CD4-positive, alpha-beta T cell (primary cell): ENCODE measurements around the gene LEFTY1. TPM values are rescaled to one million over a fixed set of nuclear protein-coding genes. Genes with fewer than 3 reads are reported as not detected.
"Not testable (repeated sequence)": the region's sequence is repeated elsewhere in the genome, so short reads cannot be mapped to it uniquely, and the experiment has no call there.

ENCODE experiments used
- ATAC-seq: fragments of 200-7000 bp; cut with Tn5 transposase; one replicate; pipeline ENCODE4 v1.10.0; 2022; ENCODE audit warnings: mild to moderate bottlenecking; ENCODE audit not compliant: poor library complexity
- CTCF ChIA-PET: fragments of 350-600 bp; sonication (Branson Sonifier 250); formaldehyde crosslinking; loops from one replicate; lab custom pipeline; 2021; ENCODE audit warnings: antibody characterized with exemption, inconsistent platforms; lab: Charles Lee
- POLR2A ChIA-PET: fragments of 350-600 bp; sonication (Branson Sonifier 250); formaldehyde crosslinking; loops from one replicate; lab custom pipeline; 2021; ENCODE audit warnings: antibody characterized with exemption, inconsistent platforms; lab: Charles Lee
- DNase-seq, 14 experiments: peaks; one replicate each; pipeline ENCODE4 v3.0.0-alpha.2; 2013 to 2020; ENCODE audit warnings: mixed read lengths in 2 of 14
- H3K27ac ChIP-seq, 2 donors: one replicate each; pipeline versions ENCODE4 v1.5.1 to v1.7.0; 2013; ENCODE audit warnings: low read length in 2 of 2, low read depth in 1 of 2, mild to moderate bottlenecking in 1 of 2
- H3K27me3 ChIP-seq, 2 experiments: 1 replicate in 1 of 2; 2 replicates in 1 of 2; pipeline versions ENCODE4 v1.6.1 to v1.7.0; 2013; ENCODE audit warnings: low read length in 2 of 2, control low read depth in 1 of 2, mild to moderate bottlenecking in 1 of 2, moderate library complexity in 1 of 2; ENCODE audit not compliant: insufficient read depth in 2 of 2, control insufficient read depth in 1 of 2
- H3K36me3 ChIP-seq: one replicate; pipeline ENCODE4 v1.6.1; 2013; ENCODE audit warnings: low read length, control low read depth; ENCODE audit not compliant: insufficient read depth
- H3K4me1 ChIP-seq: one replicate; pipeline ENCODE4 v1.6.1; 2013; ENCODE audit warnings: low read length, control low read depth; ENCODE audit not compliant: insufficient read depth
- H3K4me3 ChIP-seq: one replicate; pipeline ENCODE4 v1.5.1; 2013; ENCODE audit warnings: mild to moderate bottlenecking, low read length, moderate library complexity
- H3K9me3 ChIP-seq, 2 experiments: 1 replicate in 1 of 2; 2 replicates in 1 of 2; pipeline versions ENCODE4 v1.6.1 to v1.7.0; 2013; ENCODE audit warnings: low read length in 2 of 2, mild to moderate bottlenecking in 2 of 2, control low read depth in 1 of 2, moderate library complexity in 1 of 2; ENCODE audit not compliant: control insufficient read depth in 1 of 2, insufficient read depth in 1 of 2
- H3K27ac Mint-ChIP-seq: one replicate; pipeline ENCODE4 v1.8.0; 2020; ENCODE audit warnings: mixed read lengths
- H3K27me3 Mint-ChIP-seq: one replicate; pipeline ENCODE4 v1.8.0; 2021; ENCODE audit warnings: mixed read lengths
- H3K36me3 Mint-ChIP-seq: one replicate; pipeline ENCODE4 v1.8.0; 2021; ENCODE audit warnings: low read depth, mixed read lengths
- H3K4me1 Mint-ChIP-seq: one replicate; pipeline ENCODE4 v1.8.0; 2021; ENCODE audit warnings: low read depth, mixed read lengths
- H3K4me3 Mint-ChIP-seq: one replicate; pipeline ENCODE4 v1.8.0; 2020; ENCODE audit warnings: mild to moderate bottlenecking, mixed read lengths
- H3K9me3 Mint-ChIP-seq: one replicate; pipeline ENCODE4 v1.8.0; 2020; ENCODE audit warnings: mixed read lengths
- intact Hi-C, 2 experiments: fragments of 100-400 bp; cut with DNase I in 1 of 2; cut with micrococcal nuclease in 1 of 2; formaldehyde crosslinking; loops; one replicate each; pipeline versions ENCODE4 v1.15.1 to v1.9.0; 2023 to 2025; cut with DNase I, micrococcal nuclease
- microRNA-seq: library from miRNA; unstranded; fragments of <30 nt; microRNA quantifications from one replicate; pipeline ENCODE4 v1.2.0, GENCODE V29; 2021; ENCODE audit warnings: borderline microRNAs expressed, borderline replicate concordance
- total RNA-seq, 174 experiments: library from RNA in 2 of 174; stranded (reverse) in 2 of 174; gene quantifications; one replicate each; pipeline ENCODE4 v1.2.3 and lab custom pipeline; 2021 to 2026
- TF ChIP-seq, protein P1 (sequence below): fragments of 200-600 bp; IDR thresholded peaks from one replicate; pipeline ENCODE4 v1.8.0; 2022; ENCODE audit warnings: antibody characterized with exemption, mild to moderate bottlenecking

The LEFTY1 gene
- total RNA-seq, 2 experiments from 2014 or later = not detected

DNA sequence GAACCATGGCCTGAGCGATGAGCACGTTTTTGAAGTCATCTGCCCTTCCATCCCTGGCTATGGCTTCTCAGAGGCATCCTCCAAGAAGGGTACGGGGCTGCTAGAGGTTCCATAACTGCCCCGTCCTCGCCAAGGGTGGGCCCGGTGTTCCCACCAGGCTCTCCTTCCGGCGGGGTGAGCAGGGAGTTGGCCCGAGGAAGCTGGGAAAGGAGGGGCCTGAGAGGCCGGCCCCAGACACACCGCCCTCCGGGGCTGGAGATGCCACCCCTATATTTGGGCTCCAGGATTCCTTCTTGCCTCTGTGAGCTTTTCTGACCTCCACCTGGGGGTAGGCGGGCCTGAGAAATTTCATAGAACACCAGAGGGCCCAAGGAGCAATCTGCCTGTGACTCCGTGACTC, 50.2 kb downstream of the LEFTY1 start:
- no peaks in the 10 kb centered on the region for H3K36me3 Mint-ChIP-seq
- ChIA-PET CTCF (no interaction called here), POLR2A (interaction anchor here (0.8 to 5.6 kb wide), 7 partner anchors 10 to 85 kb away, joined by 3 to 23 read pairs (median 5); partner anchors contain the start of genes EPHX1 and SRP9)
- Histone ChIP-seq H3K4me3 (no peak overlapping the region), H3K27ac (peak overlapping the region in 1 of 2 donors; percentile 14), H3K27me3 (no peaks in the 10 kb centered on the region), H3K4me1 (peaks cover 25% of the 10 kb centered on the region), H3K9me3 (no peaks in the 10 kb centered on the region), H3K36me3 (no peaks in the 10 kb centered on the region)
- H3K4me1 Mint-ChIP-seq = peaks cover 31% of the 10 kb centered on the region
- no peaks in the 10 kb centered on the region for H3K27me3 Mint-ChIP-seq
- TF ChIP-seq, protein P1, sequence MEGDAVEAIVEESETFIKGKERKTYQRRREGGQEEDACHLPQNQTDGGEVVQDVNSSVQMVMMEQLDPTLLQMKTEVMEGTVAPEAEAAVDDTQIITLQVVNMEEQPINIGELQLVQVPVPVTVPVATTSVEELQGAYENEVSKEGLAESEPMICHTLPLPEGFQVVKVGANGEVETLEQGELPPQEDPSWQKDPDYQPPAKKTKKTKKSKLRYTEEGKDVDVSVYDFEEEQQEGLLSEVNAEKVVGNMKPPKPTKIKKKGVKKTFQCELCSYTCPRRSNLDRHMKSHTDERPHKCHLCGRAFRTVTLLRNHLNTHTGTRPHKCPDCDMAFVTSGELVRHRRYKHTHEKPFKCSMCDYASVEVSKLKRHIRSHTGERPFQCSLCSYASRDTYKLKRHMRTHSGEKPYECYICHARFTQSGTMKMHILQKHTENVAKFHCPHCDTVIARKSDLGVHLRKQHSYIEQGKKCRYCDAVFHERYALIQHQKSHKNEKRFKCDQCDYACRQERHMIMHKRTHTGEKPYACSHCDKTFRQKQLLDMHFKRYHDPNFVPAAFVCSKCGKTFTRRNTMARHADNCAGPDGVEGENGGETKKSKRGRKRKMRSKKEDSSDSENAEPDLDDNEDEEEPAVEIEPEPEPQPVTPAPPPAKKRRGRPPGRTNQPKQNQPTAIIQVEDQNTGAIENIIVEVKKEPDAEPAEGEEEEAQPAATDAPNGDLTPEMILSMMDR = no peak
- no peak for ATAC-seq
- no peak overlapping the region for H3K4me3 Mint-ChIP-seq
- no peak overlapping the region for H3K27ac Mint-ChIP-seq
- intact Hi-C loops = no loop called here
- H3K9me3 Mint-ChIP-seq = no peaks in the 10 kb centered on the region
- DNase-seq = no peak

DNA sequence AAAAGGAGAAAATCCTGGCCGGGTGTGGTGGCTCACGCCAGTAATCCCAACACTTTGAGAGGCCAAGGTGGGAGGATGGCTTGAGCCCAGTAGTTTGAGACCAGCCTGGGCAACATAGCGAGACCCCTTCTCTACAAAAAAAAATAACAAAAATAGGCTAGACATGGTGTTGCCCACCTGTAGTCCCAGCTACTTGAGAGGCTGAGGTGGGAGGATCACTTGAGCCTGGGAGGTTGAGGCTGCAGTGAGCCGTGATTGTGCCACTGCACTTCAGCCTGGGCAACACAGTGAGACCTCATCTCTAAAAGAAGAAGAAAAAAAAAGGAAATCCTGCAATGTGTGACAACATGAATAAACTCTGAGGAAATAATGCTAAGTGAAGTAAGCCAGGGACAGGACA, 52.6 kb downstream of the LEFTY1 start:
- peaks cover 17% of the 10 kb centered on the region for H3K4me1 Mint-ChIP-seq
- H3K9me3 Mint-ChIP-seq, H3K27me3 ChIP-seq, H3K36me3 ChIP-seq, H3K4me3 Mint-ChIP-seq, intact Hi-C loops, H3K27me3 Mint-ChIP-seq, H3K9me3 ChIP-seq, H3K36me3 Mint-ChIP-seq, DNase-seq, ATAC-seq, CTCF ChIA-PET, H3K27ac ChIP-seq, H3K27ac Mint-ChIP-seq, H3K4me3 ChIP-seq: not testable (repeated sequence)
- H3K4me1 ChIP-seq = peaks cover 15% of the 10 kb centered on the region
- POLR2A ChIA-PET = interaction anchor here (1.0 kb wide), 1 partner anchor 14 kb away, joined by 3 read pairs; no protein-coding TSS in a partner anchor

Small RNAs within 50 kb of the gene (microRNA-seq; reads per million reads assigned to microRNA genes)
- not detected for gene MIR6741

Other genes starting within 250 kb of the LEFTY1 start
- not detected for gene ENAH, start 236.0 kb downstream of the LEFTY1 start, total RNA-seq
- 10 to 100 TPM; 63.7 to 69.8 TPM for gene SRP9, start 111.3 kb downstream of the LEFTY1 start, total RNA-seq
- gene EPHX1, start 79.0 kb downstream of the LEFTY1 start, total RNA-seq = under 1 TPM; 0.34 to 0.47 TPM
- 100 to 1,000 TPM; 199 to 204 TPM for gene TMEM63A, start 6.8 kb downstream of the LEFTY1 start, total RNA-seq
- 10 to 100 TPM; 24.1 to 26.2 TPM for gene PYCR2, start 35.1 kb upstream of the LEFTY1 start, total RNA-seq
- gene LEFTY2, start 52.1 kb upstream of the LEFTY1 start, total RNA-seq = not detected
- gene SDE2, start 110.2 kb upstream of the LEFTY1 start, total RNA-seq = 10 to 100 TPM; 48.2 to 49.3 TPM
- 100 to 1,000 TPM; 372 to 380 TPM for gene H3-3A, start 173.6 kb upstream of the LEFTY1 start, total RNA-seq